ENCODE results near the gene CCDC159. TPM values are rescaled to one million over a fixed set of nuclear protein-coding genes. Genes with fewer than 3 reads are reported as not detected.

Gene CCDC159
- total RNA-seq, 5 donors from 2014 or later (not counting 1 experiment from before 2014, with no cell fraction given), result 59.7 to 81.8 (median 69.6) TPM

- Mint-ChIP-seq H3K9me3 (peaks cover 0 to 4% (median 0%) of the 10 kb centered on the region in 3 donors), H3K36me3 (no peaks in the 10 kb centered on the region), H3K27me3 (peaks cover 4 to 8% of the 10 kb centered on the region in 2 donors), H3K27ac (no peak overlapping the region), H3K4me3 (no peak overlapping the region), H3K4me1 (peaks cover 7 to 10% (median 8%) of the 10 kb centered on the region in 3 donors)
- no peak for ATAC-seq (replicated peaks in 1 of 4)
- DNase-seq, result no peak
- no CpG with 5 or more reads among the region's 2 CpGs for WGBS (ENCODE audit: insufficient coverage)
- POLR2A ChIA-PET, result interaction anchor here in 1 of 2 donors (0.6 kb wide), 2 partner anchors 62 to 1131 kb away, joined by 8 to 9 read pairs; no protein-coding TSS in a partner anchor
- H3K36me3 ChIP-seq (ENCODE audit: control insufficient read depth in 2 of 2, extremely low read depth in 1 of 2, insufficient read depth in 1 of 2, low read length in 1 of 2), result no peaks in the 10 kb centered on the region
- CTCF ChIA-PET, result interaction anchor here in 1 of 2 donors (0.6 kb wide), 1 partner anchor 99 kb away, joined by 3 read pairs; no protein-coding TSS in a partner anchor
- H3K4me1 ChIP-seq (ENCODE audit: control insufficient read depth in 1 of 2, extremely low read depth in 1 of 2, insufficient read depth in 2 of 2, low read length in 2 of 2), result peaks cover 0 to 11% of the 10 kb centered on the region in 2 experiments
- H3K27me3 ChIP-seq (replicated peaks in 1 of 2; ENCODE audit: control insufficient read depth in 2 of 2, extremely low read depth in 1 of 2, insufficient read depth in 2 of 2, low read length in 1 of 2), result peaks cover 0 to 12% of the 10 kb centered on the region in 2 experiments
- no peaks in the 10 kb centered on the region for H3K9me3 ChIP-seq
- H3K27ac ChIP-seq (ENCODE audit: low read length), result no peak overlapping the region
- H3K4me3 ChIP-seq (ENCODE audit: control insufficient read depth in 1 of 2, extremely low read depth in 1 of 2, low read length in 1 of 2), result no peak overlapping the region
Observed at GRCh38 chr19:11390359-11390758, 44.0 kb downstream of the CCDC159 start.

- H3K4me3 ChIP-seq (ENCODE audit: control insufficient read depth in 1 of 2, extremely low read depth in 1 of 2, low read length in 1 of 2), result no peak overlapping the region
- Mint-ChIP-seq H3K9me3 (peaks cover 0 to 4% (median 0%) of the 10 kb centered on the region in 3 donors), H3K27me3 (peaks cover 4 to 10% of the 10 kb centered on the region in 2 donors), H3K4me3 (no peak overlapping the region), H3K27ac (no peak overlapping the region), H3K4me1 (peaks cover 7 to 10% (median 8%) of the 10 kb centered on the region in 3 donors), H3K36me3 (no peaks in the 10 kb centered on the region)
- no peak overlapping the region for H3K27ac ChIP-seq (ENCODE audit: low read length)
- no peaks in the 10 kb centered on the region for H3K9me3 ChIP-seq
- no peaks in the 10 kb centered on the region for H3K36me3 ChIP-seq (ENCODE audit: control insufficient read depth in 2 of 2, extremely low read depth in 1 of 2, insufficient read depth in 1 of 2, low read length in 1 of 2)
- ChIA-PET CTCF (interaction anchor here in 1 of 2 donors (0.7 kb wide), 1 partner anchor 10 kb away, joined by 3 read pairs; no protein-coding TSS in a partner anchor), POLR2A (interaction anchor here (0.6 kb wide), 2 partner anchors 15 to 1132 kb away, joined by 3 to 9 read pairs; no protein-coding TSS in a partner anchor)
- DNase-seq (no peak), ATAC-seq (replicated peaks in 1 of 4) (no peak)
- H3K27me3 ChIP-seq (replicated peaks in 1 of 2; ENCODE audit: control insufficient read depth in 2 of 2, extremely low read depth in 1 of 2, insufficient read depth in 2 of 2, low read length in 1 of 2), result peaks cover 0 to 12% of the 10 kb centered on the region in 2 experiments
- peaks cover 0 to 11% of the 10 kb centered on the region in 2 experiments for H3K4me1 ChIP-seq (ENCODE audit: control insufficient read depth in 1 of 2, extremely low read depth in 1 of 2, insufficient read depth in 2 of 2, low read length in 2 of 2)
- 80% methylated on average over 2 of the region's 4 CpGs for WGBS (ENCODE audit: insufficient coverage)
Observed at GRCh38 chr19:11390933-11391680, 44.8 kb downstream of the CCDC159 start.

- peaks cover 6 to 10% of the 10 kb centered on the region in 2 donors for H3K27me3 Mint-ChIP-seq
- Histone ChIP-seq H3K27me3 (replicated peaks in 1 of 2; ENCODE audit: control insufficient read depth in 2 of 2, extremely low read depth in 1 of 2, insufficient read depth in 2 of 2, low read length in 1 of 2) (peaks cover 0 to 15% of the 10 kb centered on the region in 2 experiments), H3K36me3 (ENCODE audit: control insufficient read depth in 2 of 2, extremely low read depth in 1 of 2, insufficient read depth in 1 of 2, low read length in 1 of 2) (no peaks in the 10 kb centered on the region), H3K4me1 (ENCODE audit: control insufficient read depth in 1 of 2, extremely low read depth in 1 of 2, insufficient read depth in 2 of 2, low read length in 2 of 2) (no peaks in the 10 kb centered on the region), H3K27ac (ENCODE audit: low read length) (no peak overlapping the region), H3K4me3 (ENCODE audit: control insufficient read depth in 1 of 2, extremely low read depth in 1 of 2, low read length in 1 of 2) (no peak overlapping the region), H3K9me3 (no peaks in the 10 kb centered on the region)
- H3K27ac Mint-ChIP-seq, result no peak overlapping the region
- peaks cover 0 to 4% (median 0%) of the 10 kb centered on the region in 3 donors for H3K4me1 Mint-ChIP-seq
- no peaks in the 10 kb centered on the region for H3K36me3 Mint-ChIP-seq
- ChIA-PET POLR2A (no interaction called here), CTCF (no interaction called here)
- ATAC-seq (replicated peaks in 1 of 4) (no peak), DNase-seq (no peak)
- H3K4me3 Mint-ChIP-seq, result no peak overlapping the region
- H3K9me3 Mint-ChIP-seq, result no peaks in the 10 kb centered on the region
- WGBS (ENCODE audit: insufficient coverage), result 89% methylated on average over 20 of the region's 22 CpGs
Observed at GRCh38 chr19:11397089-11397610, 50.8 kb downstream of the CCDC159 start.

DNA sequence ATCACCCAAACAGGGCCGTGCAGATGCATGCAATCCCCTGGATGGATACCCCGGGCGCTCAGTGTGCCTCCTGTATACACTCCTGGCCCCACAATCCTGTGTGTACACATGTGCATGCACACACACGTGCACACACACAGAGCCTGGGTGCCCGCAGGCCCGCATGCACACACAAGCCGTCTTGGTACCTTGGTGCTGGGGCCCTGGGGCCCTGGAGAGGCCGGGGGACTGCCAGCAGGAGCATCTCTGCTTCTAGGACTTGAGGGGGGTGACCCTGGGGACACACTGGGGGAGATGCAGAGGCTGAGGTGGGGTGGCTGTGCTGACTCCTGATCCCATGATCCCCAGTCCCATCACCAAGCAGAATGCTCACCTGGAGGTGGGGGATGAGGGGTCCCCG lies 53.3 kb downstream of the CCDC159 start:
- Mint-ChIP-seq H3K9me3 (no peaks in the 10 kb centered on the region), H3K4me1 (no peaks in the 10 kb centered on the region), H3K27ac (no peak overlapping the region), H3K27me3 (peaks cover 6% of the 10 kb centered on the region in 2 donors), H3K36me3 (no peaks in the 10 kb centered on the region), H3K4me3 (no peak overlapping the region)
- no peaks in the 10 kb centered on the region for H3K9me3 ChIP-seq
- ChIA-PET POLR2A (no interaction called here), CTCF (no interaction called here)
- DNase-seq (no peak), ATAC-seq (replicated peaks in 1 of 4) (no peak)
- H3K27me3 ChIP-seq (replicated peaks in 1 of 2; ENCODE audit: control insufficient read depth in 2 of 2, extremely low read depth in 1 of 2, insufficient read depth in 2 of 2, low read length in 1 of 2), result peaks cover 0 to 14% of the 10 kb centered on the region in 2 experiments
- 83% methylated on average over 1 of the region's 9 CpGs for WGBS (ENCODE audit: insufficient coverage)
- H3K4me3 ChIP-seq (ENCODE audit: control insufficient read depth in 1 of 2, extremely low read depth in 1 of 2, low read length in 1 of 2), result no peak overlapping the region
- no peaks in the 10 kb centered on the region for H3K36me3 ChIP-seq (ENCODE audit: control insufficient read depth in 2 of 2, extremely low read depth in 1 of 2, insufficient read depth in 1 of 2, low read length in 1 of 2)
- H3K4me1 ChIP-seq (ENCODE audit: control insufficient read depth in 1 of 2, extremely low read depth in 1 of 2, insufficient read depth in 2 of 2, low read length in 2 of 2), result no peaks in the 10 kb centered on the region
- no peak overlapping the region for H3K27ac ChIP-seq (ENCODE audit: low read length)

DNA sequence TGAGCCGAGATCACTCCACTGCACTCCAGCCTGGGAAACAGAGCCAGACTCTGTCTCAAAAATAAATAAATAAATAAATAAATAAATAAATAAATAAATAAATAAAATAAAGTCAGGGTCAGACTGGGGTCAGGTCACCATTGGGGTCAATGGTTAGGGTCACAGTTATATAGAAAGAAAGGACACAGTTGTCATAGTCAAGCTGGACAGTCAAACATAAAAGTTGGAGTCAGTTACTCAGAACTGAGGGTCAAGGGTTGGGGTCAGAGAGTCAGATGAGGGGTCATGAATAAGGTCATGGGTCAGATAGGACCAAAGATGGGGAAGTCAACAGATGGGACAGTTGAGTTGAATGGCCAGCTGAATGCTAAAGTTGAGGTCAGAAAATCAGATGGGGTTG lies 54.5 kb downstream of the CCDC159 start:
- peaks cover 0 to 2% of the 10 kb centered on the region in 2 donors for H3K27me3 Mint-ChIP-seq
- DNase-seq (no peak), ATAC-seq (replicated peaks in 1 of 4) (no peak)
- H3K4me3 ChIP-seq (ENCODE audit: control insufficient read depth in 1 of 2, extremely low read depth in 1 of 2, low read length in 1 of 2), result no peak overlapping the region
- POLR2A ChIA-PET, result no interaction called here
- H3K27ac ChIP-seq (ENCODE audit: low read length), result no peak overlapping the region
- H3K4me3 Mint-ChIP-seq, result no peak overlapping the region
- no peak overlapping the region for H3K27ac Mint-ChIP-seq
- H3K9me3 Mint-ChIP-seq, result no peaks in the 10 kb centered on the region
- H3K36me3 ChIP-seq (ENCODE audit: control insufficient read depth in 2 of 2, extremely low read depth in 1 of 2, insufficient read depth in 1 of 2, low read length in 1 of 2), result no peaks in the 10 kb centered on the region
- H3K27me3 ChIP-seq (replicated peaks in 1 of 2; ENCODE audit: control insufficient read depth in 2 of 2, extremely low read depth in 1 of 2, insufficient read depth in 2 of 2, low read length in 1 of 2), result peaks cover 0 to 20% of the 10 kb centered on the region in 2 experiments
- H3K36me3 Mint-ChIP-seq, result no peaks in the 10 kb centered on the region
- WGBS (ENCODE audit: insufficient coverage), result no CpG with 5 or more reads among the region's 1 CpG
- no peaks in the 10 kb centered on the region for H3K9me3 ChIP-seq
- no peaks in the 10 kb centered on the region for H3K4me1 Mint-ChIP-seq
- peaks cover 0 to 2% of the 10 kb centered on the region in 2 experiments for H3K4me1 ChIP-seq (ENCODE audit: control insufficient read depth in 1 of 2, extremely low read depth in 1 of 2, insufficient read depth in 2 of 2, low read length in 2 of 2)
- CTCF ChIA-PET, result no interaction called here

DNA sequence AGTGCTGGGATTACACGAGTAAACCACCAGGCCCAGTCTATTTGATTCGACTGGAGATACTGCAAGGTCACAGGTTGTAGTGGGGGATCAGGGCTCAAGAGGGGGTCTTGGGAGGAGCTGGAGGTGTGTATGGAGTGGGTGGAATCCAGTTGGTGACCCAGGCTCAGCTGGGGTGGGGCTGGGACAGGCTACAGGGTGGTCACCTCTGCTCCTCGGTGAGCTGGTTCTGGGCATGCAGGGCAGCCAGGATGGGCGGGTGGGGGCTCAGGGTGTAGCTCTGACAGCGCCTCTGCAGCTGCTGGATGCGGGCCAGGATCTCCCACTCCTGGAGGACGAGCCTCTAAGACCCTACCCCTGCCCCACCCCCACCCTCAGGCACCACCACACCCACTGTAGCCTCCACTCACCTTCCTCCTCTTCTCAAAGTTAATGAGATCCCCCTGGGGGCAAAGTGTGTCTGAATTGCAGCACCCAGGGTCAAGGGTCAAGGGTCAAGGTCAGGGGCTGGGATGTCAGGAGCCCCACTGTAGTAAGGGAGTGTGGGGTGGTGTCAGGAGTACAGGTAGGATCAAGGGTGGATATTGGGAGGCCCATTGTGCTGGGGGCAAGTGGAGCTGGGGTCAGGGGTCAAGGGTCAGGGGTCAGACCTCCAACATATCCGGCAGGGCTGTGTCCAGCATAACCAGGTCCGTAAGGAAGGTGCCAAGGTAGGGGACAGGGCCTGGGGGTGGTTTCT lies 55.7 kb downstream of the CCDC159 start:
- H3K4me3 ChIP-seq (ENCODE audit: control insufficient read depth in 1 of 2, extremely low read depth in 1 of 2, low read length in 1 of 2), result no peak overlapping the region
- no peaks in the 10 kb centered on the region for H3K9me3 Mint-ChIP-seq
- no peak for ATAC-seq (replicated peaks in 1 of 4)
- H3K27me3 Mint-ChIP-seq, result peaks cover under 1 to 7% of the 10 kb centered on the region in 2 donors
- no peak overlapping the region for H3K4me3 Mint-ChIP-seq
- H3K36me3 Mint-ChIP-seq, result no peaks in the 10 kb centered on the region
- no peaks in the 10 kb centered on the region for H3K4me1 Mint-ChIP-seq
- peaks cover 0 to 30% of the 10 kb centered on the region in 2 experiments for H3K27me3 ChIP-seq (replicated peaks in 1 of 2; ENCODE audit: control insufficient read depth in 2 of 2, extremely low read depth in 1 of 2, insufficient read depth in 2 of 2, low read length in 1 of 2)
- ChIA-PET POLR2A (interaction anchor here in 1 of 2 donors (0.7 kb wide), 2 partner anchors 10 to 1536 kb away, joined by 4 to 6 read pairs; partner anchors contain the start of gene CALR), CTCF (no interaction called here)
- H3K4me1 ChIP-seq (ENCODE audit: control insufficient read depth in 1 of 2, extremely low read depth in 1 of 2, insufficient read depth in 2 of 2, low read length in 2 of 2), result peaks cover 0 to 7% of the 10 kb centered on the region in 2 experiments
- no peak overlapping the region for H3K27ac ChIP-seq (ENCODE audit: low read length)
- no peak for DNase-seq
- H3K9me3 ChIP-seq, result no peaks in the 10 kb centered on the region
- WGBS (ENCODE audit: insufficient coverage), result 65% methylated on average over 6 of the region's 9 CpGs
- H3K36me3 ChIP-seq (ENCODE audit: control insufficient read depth in 2 of 2, extremely low read depth in 1 of 2, insufficient read depth in 1 of 2, low read length in 1 of 2), result no peaks in the 10 kb centered on the region
- no peak overlapping the region for H3K27ac Mint-ChIP-seq

All from T-cell (primary cell).